Adrenal gland (tissue), 12 donors: Measurements from ENCODE around the gene ART3. TPM values are rescaled to one million over a fixed set of nuclear protein-coding genes. Genes with fewer than 3 reads are reported as not detected.

Source experiments
- DNase-seq, 7 donors: peaks; one replicate each; pipeline ENCODE4 v3.0.0-alpha.2; 2019 to 2020
- H3K27ac ChIP-seq, 5 donors: fragments of 200-600 bp; sonication (generic) in 4 of 5; 1 replicate in 3 of 5; 2 replicates in 2 of 5; pipeline versions ENCODE4 v1.5.1 to v1.8.0; 2016 to 2020; ENCODE audit warnings: mild to moderate bottlenecking in 1 of 5
- H3K27me3 ChIP-seq: fragments of 200-600 bp; 2 replicates; pipeline ENCODE4 v1.8.0; 2021
- H3K36me3 ChIP-seq, 2 donors: fragments of 200-600 bp; replicated peaks in 1 of 2; 1 replicate in 1 of 2; 2 replicates in 1 of 2; pipeline versions ENCODE4 v1.5.1 to v1.8.0; 2018 to 2022
- H3K4me1 ChIP-seq, 2 donors: fragments of 200-600 bp; replicated peaks in 1 of 2; 1 replicate in 1 of 2; 2 replicates in 1 of 2; pipeline versions ENCODE4 v1.5.1 to v1.8.0; 2018 to 2021
- H3K4me3 ChIP-seq, 4 donors: fragments of 200-600 bp; sonication (generic) in 3 of 4; one replicate each; pipeline ENCODE4 v1.5.1; 2016 to 2018
- H3K9me3 ChIP-seq, 3 donors: fragments of 200-600 bp; sonication (generic) in 1 of 3; replicated peaks in 1 of 3; 1 replicate in 2 of 3; 2 replicates in 1 of 3; pipeline versions ENCODE4 v1.5.1 to v1.8.0; 2016 to 2021
- CTCF ChIP-seq, 6 experiments: fragments of 450-650 bp in 4 of 6; fragments of 200-600 bp in 2 of 6; sonication (generic) in 1 of 6; IDR thresholded peaks; 1 replicate in 5 of 6; 2 replicates in 1 of 6; pipeline versions ENCODE4 v1.5.1 to v1.8.0; 2016 to 2021; ENCODE audit warnings: antibody characterized with exemption in 6 of 6, mild to moderate bottlenecking in 2 of 6, moderate library complexity in 1 of 6
- POLR2A ChIP-seq, 2 donors: fragments of 450-650 bp; IDR thresholded peaks; one replicate each; pipeline ENCODE4 v1.6.1; 2017; ENCODE audit warnings: antibody characterized with exemption in 2 of 2, mild to moderate bottlenecking in 2 of 2, moderate library complexity in 1 of 2
- WGBS, 4 donors: extraction: QIAGEN DNeasy Blood & Tissue Kit in 2 of 4; methylation state at CpG; one replicate each; pipeline versions ENCODE4 v1.1.5 to v1.1.7; 2013 to 2017; 5-methylcytosine and 5-hydroxymethylcytosine counted together
- intact Hi-C, 2 donors: fragments of 100-400 bp; cut with DNase I; formaldehyde crosslinking; loops; one replicate each; pipeline versions ENCODE4 v1.14.1 to v1.15.0; 2022 to 2023
- polyA plus RNA-seq, 3 donors: library from polyadenylated mRNA; stranded (reverse); fragments of 200-250 nt in 2 of 3; fragments of 350-450 nt in 1 of 3; fragmentation: Illumina TruSeq in 1 of 3; extraction: RNeasy Lipid Tissue Mini Kit (QIAGEN cat#74804) in 1 of 3; gene quantifications; one replicate each; pipeline ENCODE4 v1.2.3, GENCODE V29; 2013 to 2014
- total RNA-seq, 9 donors: library from RNA; depleted of rRNA in 4 of 9; stranded (reverse); fragments of >200 nt in 4 of 9; fragments of 120-200 nt in 1 of 9; fragmentation: NEBNext Ultra II Directional in 1 of 9; extraction: Animal tissue kit (Norgen Biotek cat#: 25700) in 1 of 9; gene quantifications; one replicate each; pipeline versions ENCODE4 v1.1.0 to v1.2.4, GENCODE V29; 2013 to 2023
- donor health status: healthy with polysubstance abuse.
- donor health status: Bipolar disorder and iron deficiency.
- donor health status: DM: yes; HTN: yes; CAD: no.
- donor health status: DM: no; HTN: no; CAD: no.
- donor health status: DM: no; HTN: no; CAD: no.
- donor health status: DM: yes; HTN: yes; CAD: no.

ART3 gene
- total and polyA plus RNA-seq, 12 donors, result 0.16 to 1.1 (median 0.70) TPM; not detected in 7

DNA sequence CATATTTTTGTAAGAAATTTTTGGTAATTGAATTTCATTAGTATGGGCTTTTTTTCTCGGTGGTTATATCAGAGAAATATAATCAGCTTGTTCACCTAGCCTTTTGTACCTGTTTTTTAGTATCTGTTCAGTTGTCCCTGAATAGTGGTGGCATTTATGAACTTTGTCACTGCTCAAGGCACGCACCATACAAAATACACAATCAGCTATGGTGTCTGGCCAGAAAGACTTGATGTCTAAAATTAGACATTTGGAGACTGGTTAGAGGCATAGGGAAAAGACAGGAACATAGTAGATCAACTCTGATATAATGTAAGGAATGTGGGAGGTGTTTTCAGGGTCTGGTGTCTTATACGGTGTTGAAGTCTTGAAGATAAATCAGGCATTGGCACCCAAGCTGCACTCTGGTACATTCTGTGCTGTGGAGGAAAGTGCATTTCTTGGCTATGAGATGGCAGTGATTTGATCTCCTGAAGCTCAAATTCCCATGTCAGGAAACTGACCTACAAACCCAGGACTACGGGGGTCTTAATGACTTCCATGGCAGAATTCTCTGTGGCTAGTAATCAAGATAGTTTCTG, 3.6 kb downstream of the ART3 start:
- H3K4me1 ChIP-seq, result no peaks in the 10 kb centered on the region
- no peak overlapping the region for H3K4me3 ChIP-seq
- no peak overlapping the region for H3K27ac ChIP-seq
- 59 to 64% (median 62%) methylated on average over 4 of the region's 4 CpGs for WGBS, 4 donors
- no peaks in the 10 kb centered on the region for H3K9me3 ChIP-seq
- no peaks in the 10 kb centered on the region for H3K27me3 ChIP-seq
- intact Hi-C loops, result no loop called here
- TF ChIP-seq CTCF (IDR thresholded peaks at IDR 0.05) (no peak), POLR2A (IDR thresholded peaks at IDR 0.05) (no peak)
- no peak for DNase-seq
- H3K36me3 ChIP-seq, result no peaks in the 10 kb centered on the region

- no peaks in the 10 kb centered on the region for H3K9me3 ChIP-seq
- no peak overlapping the region for H3K27ac ChIP-seq
- no peak overlapping the region for H3K4me3 ChIP-seq
- no peaks in the 10 kb centered on the region for H3K36me3 ChIP-seq
- WGBS, 4 donors, result 79 to 89% (median 82%) methylated on average over 3 of the region's 3 CpGs
- intact Hi-C loops, result no loop called here
- TF ChIP-seq POLR2A (IDR thresholded peaks at IDR 0.05) (no peak), CTCF (IDR thresholded peaks at IDR 0.05) (no peak)
- no peak for DNase-seq
- H3K4me1 ChIP-seq, result peaks cover 0 to 4% of the 10 kb centered on the region in 2 donors
- no peaks in the 10 kb centered on the region for H3K27me3 ChIP-seq
Measured at GRCh38 chr4:76083386-76083988, 9.0 kb downstream of the ART3 start.

- TF ChIP-seq CTCF (IDR thresholded peaks at IDR 0.05), result no peak
- no peak for TF ChIP-seq POLR2A (IDR thresholded peaks at IDR 0.05)
- intact Hi-C loops, result no loop called here
- no peaks in the 10 kb centered on the region for H3K27me3 ChIP-seq
- WGBS, 4 donors, result 45 to 95% (median 87%) methylated on average over 1 of the region's 1 CpG
- H3K36me3 ChIP-seq, result no peaks in the 10 kb centered on the region
- no peaks in the 10 kb centered on the region for H3K9me3 ChIP-seq
- no peak for DNase-seq
- no peak overlapping the region for H3K4me3 ChIP-seq
- H3K27ac ChIP-seq, result no peak overlapping the region
- H3K4me1 ChIP-seq, result peaks cover 0 to 4% of the 10 kb centered on the region in 2 donors
Measured at GRCh38 chr4:76084542-76084941, 10.0 kb downstream of the ART3 start.

DNA sequence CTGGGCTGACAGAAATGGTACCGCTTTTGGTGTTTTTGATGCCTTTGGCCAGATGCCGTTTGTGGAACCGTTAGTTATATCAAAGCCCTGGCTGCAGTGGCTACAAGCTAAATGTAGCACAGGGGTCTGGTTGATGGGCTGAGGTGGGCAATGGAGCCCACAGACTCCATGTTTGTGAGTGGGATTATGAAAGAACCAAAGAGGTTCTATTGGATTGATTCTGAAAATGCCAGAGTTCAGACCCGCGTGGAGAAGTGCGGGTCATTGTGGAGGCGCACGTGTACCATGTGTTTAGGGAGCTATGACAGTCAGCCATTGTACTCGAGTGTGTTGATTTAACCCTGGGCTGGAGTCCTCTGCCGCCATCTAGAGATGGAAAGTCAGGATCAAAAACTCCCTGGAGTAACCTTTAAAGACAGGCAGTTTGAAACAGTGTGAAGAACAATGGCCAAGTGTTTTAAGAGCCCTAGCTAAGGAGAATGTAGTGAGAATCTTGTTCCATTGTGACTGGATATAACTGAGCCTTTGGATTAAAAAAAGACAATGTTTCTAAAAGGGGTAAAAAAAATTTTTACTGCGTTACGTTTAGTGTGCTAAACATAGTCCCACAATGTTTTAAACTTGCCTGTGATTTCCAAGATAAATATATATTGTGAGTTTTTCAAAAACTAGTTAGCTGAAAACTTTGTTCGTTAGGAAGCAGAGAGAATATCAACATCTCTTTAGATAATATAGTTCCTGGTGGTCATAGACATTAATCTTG, 12.7 kb downstream of the ART3 start:
- peak; percentile 25 to 63 (median 56) for TF ChIP-seq CTCF (IDR thresholded peaks at IDR 0.05)
- TF ChIP-seq POLR2A (IDR thresholded peaks at IDR 0.05), result no peak
- peak overlapping the region in 1 of 4 donors; percentile 17 for H3K4me3 ChIP-seq
- 19 to 29% (median 24%) methylated on average over 13 of the region's 13 CpGs for WGBS, 4 donors
- intact Hi-C loops, result no loop called here
- no peaks in the 10 kb centered on the region for H3K36me3 ChIP-seq
- H3K9me3 ChIP-seq, result no peaks in the 10 kb centered on the region
- H3K4me1 ChIP-seq, result peaks cover 0 to 20% of the 10 kb centered on the region in 2 donors
- H3K27me3 ChIP-seq, result no peaks in the 10 kb centered on the region
- H3K27ac ChIP-seq, result no peak overlapping the region
- peak; percentile 51 to 80 (median 70) for DNase-seq
